ENCODE data around the gene ZNF560.
A peak's percentile ranks its signal among the peaks of the same experiment; 100 is the strongest.
"Not testable (repeated sequence)": the region's sequence is repeated elsewhere in the genome, so short reads cannot be mapped to it uniquely, and the experiment has no call there.

Gene ZNF560

GRCh38 chr19:9498183-9498902 lies at the start of gene ZNF560:
TSS of gene ZNF560 (minus strand) at chr19:9498616. CDS start at chr19:9475313, 23,303 bp downstream.
- DNase-seq (ENCODE audit: low read depth, low spot score) = peak; percentile 52

- DNase-seq (ENCODE audit: low read depth, low spot score) = no peak
These were observed 49.5 kb upstream of the ZNF560 start for GRCh38 chr19:9547870-9548269.

GRCh38 chr19:9541281-9541680 lies 42.9 kb upstream of the ZNF560 start:
- DNase-seq (ENCODE audit: low read depth, low spot score) = not testable (repeated sequence)

GRCh38 chr19:9539921-9540320 lies 41.5 kb upstream of the ZNF560 start:
- peak; percentile 2 for DNase-seq (ENCODE audit: low read depth, low spot score)

- not testable (repeated sequence) for DNase-seq (ENCODE audit: low read depth, low spot score)
These were observed 40.8 kb upstream of the ZNF560 start for GRCh38 chr19:9539201-9539600.

- DNase-seq (ENCODE audit: low read depth, low spot score) = peak; percentile 97
These were observed 40.0 kb upstream of the ZNF560 start, which contains the start of gene ZNF426 for GRCh38 chr19:9538183-9539058. TSS of gene ZNF426 (minus strand) at chr19:9538645. CDS start at chr19:9536232, 2,413 bp downstream.

GRCh38 chr19:9535934-9536333 lies 37.5 kb upstream of the ZNF560 start:
- no peak for DNase-seq (ENCODE audit: low read depth, low spot score)

GRCh38 chr19:9531933-9532332 lies 33.5 kb upstream of the ZNF560 start:
- no peak for DNase-seq (ENCODE audit: low read depth, low spot score)

GRCh38 chr19:9528757-9529336 lies 30.4 kb upstream of the ZNF560 start:
- no peak for DNase-seq (ENCODE audit: low read depth, low spot score)

- no peak for DNase-seq (ENCODE audit: low read depth, low spot score)
These were observed 25.6 kb upstream of the ZNF560 start for GRCh38 chr19:9523885-9524474.

GRCh38 chr19:9507285-9507684 lies 8.9 kb upstream of the ZNF560 start:
- no peak for DNase-seq (ENCODE audit: low read depth, low spot score)

GRCh38 chr19:9500796-9501195 lies 2.4 kb upstream of the ZNF560 start:
- no peak for DNase-seq (ENCODE audit: low read depth, low spot score)

- no peak for DNase-seq (ENCODE audit: low read depth, low spot score)
These were observed 4.3 kb downstream of the ZNF560 start for GRCh38 chr19:9494096-9494495.

- DNase-seq (ENCODE audit: low read depth, low spot score) = no peak
These were observed 11.4 kb downstream of the ZNF560 start for GRCh38 chr19:9487016-9487415.

- DNase-seq (ENCODE audit: low read depth, low spot score) = no peak
These were observed 13.3 kb downstream of the ZNF560 start for GRCh38 chr19:9485140-9485539.

- DNase-seq (ENCODE audit: low read depth, low spot score) = no peak
These were observed 23.4 kb downstream of the ZNF560 start for GRCh38 chr19:9474975-9475374.

- no peak for DNase-seq (ENCODE audit: low read depth, low spot score)
These were observed 31.3 kb downstream of the ZNF560 start for GRCh38 chr19:9467161-9467560.

- DNase-seq (ENCODE audit: low read depth, low spot score) = no peak
These were observed 36.5 kb downstream of the ZNF560 start for GRCh38 chr19:9461938-9462337.

- DNase-seq (ENCODE audit: low read depth, low spot score) = no peak
These were observed 42.3 kb downstream of the ZNF560 start for GRCh38 chr19:9456018-9456689.

GRCh38 chr19:9453953-9454352 lies 44.5 kb downstream of the ZNF560 start:
- DNase-seq (ENCODE audit: low read depth, low spot score) = no peak

- DNase-seq (ENCODE audit: low read depth, low spot score) = no peak
These were observed 53.4 kb downstream of the ZNF560 start for GRCh38 chr19:9445037-9445436.
